Hepatic stellate cell (primary cell): ENCODE results near the gene INTS6L.

Experiments
- DNase-seq: peaks from one replicate; pipeline ENCODE4 v3.0.0; 2011; ENCODE audit warnings: low spot score

The INTS6L gene

GRCh38 chrX:135520553-135521404 is at the start of gene INTS6L:
TSS of gene INTS6L (plus strand) at chrX:135520660. CDS start at chrX:135520993, 333 bp downstream.
- peak; percentile 47 for DNase-seq

- no peak for DNase-seq
These were observed 44.1 kb upstream of the INTS6L start for GRCh38 chrX:135476378-135476777.

- DNase-seq: no peak
These were observed 42.9 kb upstream of the INTS6L start for GRCh38 chrX:135477576-135477975.

GRCh38 chrX:135480076-135480475 is 40.4 kb upstream of the INTS6L start:
- DNase-seq: no peak

- DNase-seq: no peak
These were observed 38.7 kb upstream of the INTS6L start for GRCh38 chrX:135481696-135482179.

- peak; percentile 3 for DNase-seq
These were observed 35.7 kb upstream of the INTS6L start for GRCh38 chrX:135484641-135485289.

GRCh38 chrX:135489542-135489941 is 30.9 kb upstream of the INTS6L start:
- no peak for DNase-seq

- no peak for DNase-seq
These were observed 29.4 kb upstream of the INTS6L start for GRCh38 chrX:135490979-135491514.

GRCh38 chrX:135494453-135494852 is 26.0 kb upstream of the INTS6L start:
- DNase-seq: no peak

GRCh38 chrX:135497736-135498135 is 22.7 kb upstream of the INTS6L start:
- DNase-seq: no peak

- DNase-seq: no peak
These were observed 22.2 kb upstream of the INTS6L start for GRCh38 chrX:135498236-135498635.

- no peak for DNase-seq
These were observed 15.1 kb upstream of the INTS6L start for GRCh38 chrX:135505351-135505750.

GRCh38 chrX:135509885-135510284 is 10.6 kb upstream of the INTS6L start:
- DNase-seq: no peak

- DNase-seq: no peak
These were observed 7.8 kb upstream of the INTS6L start for GRCh38 chrX:135512508-135513129.

GRCh38 chrX:135513130-135513515 is 7.3 kb upstream of the INTS6L start:
- DNase-seq: no peak

GRCh38 chrX:135516376-135516775 is 4.1 kb upstream of the INTS6L start:
- DNase-seq: no peak

GRCh38 chrX:135518161-135518560 is 2.3 kb upstream of the INTS6L start:
- DNase-seq: no peak

GRCh38 chrX:135520022-135520552 is 373 bp upstream of the INTS6L start:
- peak; percentile 11 for DNase-seq

- DNase-seq: peak; percentile 72
These were observed 1.1 kb downstream of the INTS6L start for GRCh38 chrX:135521405-135522131.

- DNase-seq: no peak
These were observed 1.7 kb downstream of the INTS6L start for GRCh38 chrX:135522132-135522530.

GRCh38 chrX:135522878-135523693 is 2.6 kb downstream of the INTS6L start:
- DNase-seq: no peak
